ENCODE data around the gene ARHGAP8.

GRCh38 chr22:44801476-44801875 is 49.1 kb downstream of the ARHGAP8 start:
- TF ChIP-seq MYC (IDR thresholded peaks at IDR 0.05; ENCODE audit: borderline replicate concordance, low read length), result no peak
- TF ChIP-seq HDAC2 (IDR thresholded peaks at IDR 0.05), result no peak
- TF ChIP-seq CEBPB (IDR thresholded peaks at IDR 0.05), result no peak
- no peak for TF ChIP-seq RNF2 (IDR thresholded peaks at IDR 0.05; ENCODE audit: borderline replicate concordance, low read depth)

All from A549 (cell line).